Lower leg skin (tissue), 3 donors: ENCODE measurements around the gene TNFSF4.
"Not testable (repeated sequence)": the region's sequence is repeated elsewhere in the genome, so short reads cannot be mapped to it uniquely, and the experiment has no call there.

Source experiments
- POLR2A ChIP-seq, 2 donors: fragments of 450-650 bp; IDR thresholded peaks; one replicate each; pipeline ENCODE4 v1.6.1; 2016 to 2017; ENCODE audit warnings: antibody characterized with exemption in 2 of 2, mild to moderate bottlenecking in 1 of 2, moderate library complexity in 1 of 2
- TF ChIP-seq, protein P1 (sequence below), 3 donors: fragments of 450-650 bp; IDR thresholded peaks; one replicate each; pipeline ENCODE4 v1.5.1; 2016; ENCODE audit warnings: antibody characterized with exemption in 3 of 3, mild to moderate bottlenecking in 3 of 3, moderate library complexity in 2 of 3

DNA sequence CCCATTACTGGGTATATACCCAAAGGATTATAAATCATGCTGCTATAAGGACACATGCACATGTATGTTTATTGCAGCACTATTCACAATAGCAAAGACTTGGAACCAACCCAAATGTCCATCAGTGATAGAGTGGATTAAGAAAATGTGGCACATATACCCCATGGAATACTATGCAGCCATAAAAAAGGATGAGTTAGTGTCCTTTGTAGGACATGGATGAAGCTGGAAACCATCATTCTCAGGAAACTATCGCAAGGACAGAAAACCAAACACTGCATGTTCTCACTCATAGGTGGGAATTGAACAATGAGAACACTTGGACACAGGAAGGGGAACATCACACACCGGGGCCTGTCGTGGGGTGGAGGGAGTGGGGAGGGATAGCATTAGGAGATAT, 27.3 kb upstream of the TNFSF4 start:
- TF ChIP-seq, protein P1, sequence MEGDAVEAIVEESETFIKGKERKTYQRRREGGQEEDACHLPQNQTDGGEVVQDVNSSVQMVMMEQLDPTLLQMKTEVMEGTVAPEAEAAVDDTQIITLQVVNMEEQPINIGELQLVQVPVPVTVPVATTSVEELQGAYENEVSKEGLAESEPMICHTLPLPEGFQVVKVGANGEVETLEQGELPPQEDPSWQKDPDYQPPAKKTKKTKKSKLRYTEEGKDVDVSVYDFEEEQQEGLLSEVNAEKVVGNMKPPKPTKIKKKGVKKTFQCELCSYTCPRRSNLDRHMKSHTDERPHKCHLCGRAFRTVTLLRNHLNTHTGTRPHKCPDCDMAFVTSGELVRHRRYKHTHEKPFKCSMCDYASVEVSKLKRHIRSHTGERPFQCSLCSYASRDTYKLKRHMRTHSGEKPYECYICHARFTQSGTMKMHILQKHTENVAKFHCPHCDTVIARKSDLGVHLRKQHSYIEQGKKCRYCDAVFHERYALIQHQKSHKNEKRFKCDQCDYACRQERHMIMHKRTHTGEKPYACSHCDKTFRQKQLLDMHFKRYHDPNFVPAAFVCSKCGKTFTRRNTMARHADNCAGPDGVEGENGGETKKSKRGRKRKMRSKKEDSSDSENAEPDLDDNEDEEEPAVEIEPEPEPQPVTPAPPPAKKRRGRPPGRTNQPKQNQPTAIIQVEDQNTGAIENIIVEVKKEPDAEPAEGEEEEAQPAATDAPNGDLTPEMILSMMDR (IDR thresholded peaks at IDR 0.05), result not testable (repeated sequence)
- not testable (repeated sequence) for TF ChIP-seq POLR2A (IDR thresholded peaks at IDR 0.05)
